ENCODE data around the gene MKRN2OS.

- TF ChIP-seq RAD21 (IDR thresholded peaks at IDR 0.05; ENCODE audit: low read depth) = no peak
- no peak for TF ChIP-seq MAX (IDR thresholded peaks at IDR 0.05)
- TF ChIP-seq ZBTB7A (IDR thresholded peaks at IDR 0.05; ENCODE audit: low read depth) = no peak
- no peak for TF ChIP-seq TAF1 (IDR thresholded peaks at IDR 0.05; ENCODE audit: low read depth)
- TF ChIP-seq FOXM1 (IDR thresholded peaks at IDR 0.05; ENCODE audit: borderline replicate concordance, low read depth) = no peak
- no peak for TF ChIP-seq USF1 (IDR thresholded peaks at IDR 0.05)
- TF ChIP-seq REST (IDR thresholded peaks at IDR 0.05; ENCODE audit: low read depth) = no peak
- no peak for TF ChIP-seq YY1 (IDR thresholded peaks at IDR 0.05; ENCODE audit: low read depth)
- no peak for TF ChIP-seq EP300 (IDR thresholded peaks at IDR 0.05; ENCODE audit: borderline replicate concordance)
- no peak for TF ChIP-seq TCF12 (IDR thresholded peaks at IDR 0.05; ENCODE audit: low read depth)
Measured at GRCh38 chr3:12503126-12503957, 42.0 kb downstream of the MKRN2OS start.

Data from Ishikawa (cell line).